ENCODE measurements around the gene IRAK2. TPM values are rescaled to one million over a fixed set of nuclear protein-coding genes. Genes with fewer than 3 reads are reported as not detected.
A peak's percentile ranks its signal among the peaks of the same experiment; 100 is the strongest.

The IRAK2 gene
- total and polyA plus RNA-seq, 7 donors = 1.1 to 6.1 (median 2.8) TPM

DNA sequence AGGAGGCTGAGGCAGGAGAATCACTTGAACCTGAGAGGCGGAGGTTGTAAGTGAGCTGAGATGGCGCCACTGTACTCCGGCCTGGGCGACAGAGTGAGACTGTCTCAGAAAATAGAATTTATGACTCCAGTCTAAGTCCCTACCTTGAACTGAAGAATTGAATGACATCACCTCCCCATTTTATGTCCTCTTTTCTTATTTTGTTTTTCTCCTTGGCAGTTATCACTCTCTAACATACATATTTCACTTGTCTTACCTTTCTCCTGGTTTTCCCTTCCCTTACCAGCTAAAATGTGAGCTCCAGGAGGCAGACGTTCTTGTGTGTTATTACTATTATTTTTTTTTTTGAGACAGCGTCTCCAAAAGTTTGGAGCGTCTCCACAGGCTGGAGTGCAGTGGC is 91.1 kb downstream of the IRAK2 start:
- intact Hi-C loops (cut with DNase I) = no loop called here
- H3K9me3 ChIP-seq = no peaks in the 10 kb centered on the region
- TF ChIP-seq, protein P1, sequence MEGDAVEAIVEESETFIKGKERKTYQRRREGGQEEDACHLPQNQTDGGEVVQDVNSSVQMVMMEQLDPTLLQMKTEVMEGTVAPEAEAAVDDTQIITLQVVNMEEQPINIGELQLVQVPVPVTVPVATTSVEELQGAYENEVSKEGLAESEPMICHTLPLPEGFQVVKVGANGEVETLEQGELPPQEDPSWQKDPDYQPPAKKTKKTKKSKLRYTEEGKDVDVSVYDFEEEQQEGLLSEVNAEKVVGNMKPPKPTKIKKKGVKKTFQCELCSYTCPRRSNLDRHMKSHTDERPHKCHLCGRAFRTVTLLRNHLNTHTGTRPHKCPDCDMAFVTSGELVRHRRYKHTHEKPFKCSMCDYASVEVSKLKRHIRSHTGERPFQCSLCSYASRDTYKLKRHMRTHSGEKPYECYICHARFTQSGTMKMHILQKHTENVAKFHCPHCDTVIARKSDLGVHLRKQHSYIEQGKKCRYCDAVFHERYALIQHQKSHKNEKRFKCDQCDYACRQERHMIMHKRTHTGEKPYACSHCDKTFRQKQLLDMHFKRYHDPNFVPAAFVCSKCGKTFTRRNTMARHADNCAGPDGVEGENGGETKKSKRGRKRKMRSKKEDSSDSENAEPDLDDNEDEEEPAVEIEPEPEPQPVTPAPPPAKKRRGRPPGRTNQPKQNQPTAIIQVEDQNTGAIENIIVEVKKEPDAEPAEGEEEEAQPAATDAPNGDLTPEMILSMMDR (IDR thresholded peaks at IDR 0.05) = no peak
- no peak for TF ChIP-seq POLR2A (IDR thresholded peaks at IDR 0.05)
- no peak for TF ChIP-seq POLR2AphosphoS5 (IDR thresholded peaks at IDR 0.05)
- TF ChIP-seq EP300 (IDR thresholded peaks at IDR 0.05) = no peak
- no peak overlapping the region for H3K4me3 ChIP-seq
- WGBS, 2 donors = 93 to 95% methylated on average over 7 of the region's 7 CpGs
- H3K27ac ChIP-seq = no peak overlapping the region
- H3K27me3 ChIP-seq = no peaks in the 10 kb centered on the region
- H3K4me1 ChIP-seq = peaks cover 0 to 16% (median 8%) of the 10 kb centered on the region in 4 donors
- peaks cover 7 to 71% (median 11%) of the 10 kb centered on the region in 4 donors for H3K36me3 ChIP-seq
- DNase-seq = no peak

DNA sequence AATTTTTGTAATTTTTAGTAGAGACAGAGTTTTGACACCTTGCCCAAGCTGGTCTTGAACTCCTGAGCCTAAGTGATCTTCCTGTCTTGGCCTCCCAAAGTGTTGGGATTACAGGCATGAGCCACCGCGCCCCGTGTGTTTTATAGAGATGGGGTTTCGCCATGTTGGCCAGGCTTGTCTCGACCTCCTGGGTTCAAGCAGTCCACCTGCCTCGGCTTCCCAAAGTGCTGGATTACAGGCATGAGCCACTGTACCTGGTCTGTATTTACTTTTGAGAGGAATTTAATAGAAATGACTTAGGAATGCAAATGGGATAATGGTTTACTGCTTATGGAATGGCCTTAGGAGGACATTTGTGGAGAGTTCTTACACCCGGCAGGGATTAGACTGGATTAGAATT is 94.3 kb downstream of the IRAK2 start:
- intact Hi-C loops (cut with DNase I) = no loop called here
- Histone ChIP-seq H3K27ac (no peak overlapping the region), H3K4me1 (peaks cover 0 to 13% (median 5%) of the 10 kb centered on the region in 4 donors), H3K4me3 (no peak overlapping the region), H3K27me3 (no peaks in the 10 kb centered on the region), H3K36me3 (peaks cover 5 to 60% (median 10%) of the 10 kb centered on the region in 4 donors), H3K9me3 (no peaks in the 10 kb centered on the region)
- 95 to 98% methylated on average over 7 of the region's 7 CpGs for WGBS, 2 donors
- no peak for TF ChIP-seq POLR2A (IDR thresholded peaks at IDR 0.05)
- TF ChIP-seq POLR2AphosphoS5 (IDR thresholded peaks at IDR 0.05) = no peak
- no peak for TF ChIP-seq EP300 (IDR thresholded peaks at IDR 0.05)
- TF ChIP-seq, protein P1 (IDR thresholded peaks at IDR 0.05) = no peak
- peak; percentile 30 for DNase-seq

DNA sequence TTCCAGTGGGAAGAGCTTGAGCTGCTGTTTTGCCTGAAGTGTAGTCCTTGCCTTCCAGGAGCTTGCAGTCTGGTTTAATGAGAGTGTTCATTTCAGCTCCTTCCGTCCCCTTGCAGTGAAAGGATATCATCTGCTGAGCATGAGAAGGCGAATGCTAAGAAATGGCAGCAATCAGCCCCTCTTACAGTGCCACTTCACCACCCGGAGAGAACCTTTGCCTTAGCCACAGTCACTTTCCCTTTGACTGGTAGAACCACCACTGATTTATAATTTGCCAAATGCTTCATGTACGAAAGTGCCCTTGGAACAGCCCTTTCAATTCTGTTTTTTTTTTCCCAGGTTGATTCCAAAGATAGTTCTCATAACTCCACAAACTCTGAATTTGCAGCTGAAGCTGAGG is 95.1 kb downstream of the IRAK2 start:
- TF ChIP-seq POLR2AphosphoS5 (IDR thresholded peaks at IDR 0.05) = no peak
- TF ChIP-seq, protein P1 (IDR thresholded peaks at IDR 0.05) = no peak
- no peak for TF ChIP-seq EP300 (IDR thresholded peaks at IDR 0.05)
- no peak for TF ChIP-seq POLR2A (IDR thresholded peaks at IDR 0.05)
- H3K27ac ChIP-seq = no peak overlapping the region
- H3K36me3 ChIP-seq = peaks cover 0 to 55% (median 9%) of the 10 kb centered on the region in 4 donors
- 88 to 92% methylated on average over 4 of the region's 4 CpGs for WGBS, 2 donors
- no peaks in the 10 kb centered on the region for H3K9me3 ChIP-seq
- H3K4me1 ChIP-seq = peaks cover 0 to 14% (median 8%) of the 10 kb centered on the region in 4 donors
- DNase-seq = peak; percentile 6
- intact Hi-C loops (cut with DNase I) = no loop called here
- no peak overlapping the region for H3K4me3 ChIP-seq
- H3K27me3 ChIP-seq = no peaks in the 10 kb centered on the region

DNA sequence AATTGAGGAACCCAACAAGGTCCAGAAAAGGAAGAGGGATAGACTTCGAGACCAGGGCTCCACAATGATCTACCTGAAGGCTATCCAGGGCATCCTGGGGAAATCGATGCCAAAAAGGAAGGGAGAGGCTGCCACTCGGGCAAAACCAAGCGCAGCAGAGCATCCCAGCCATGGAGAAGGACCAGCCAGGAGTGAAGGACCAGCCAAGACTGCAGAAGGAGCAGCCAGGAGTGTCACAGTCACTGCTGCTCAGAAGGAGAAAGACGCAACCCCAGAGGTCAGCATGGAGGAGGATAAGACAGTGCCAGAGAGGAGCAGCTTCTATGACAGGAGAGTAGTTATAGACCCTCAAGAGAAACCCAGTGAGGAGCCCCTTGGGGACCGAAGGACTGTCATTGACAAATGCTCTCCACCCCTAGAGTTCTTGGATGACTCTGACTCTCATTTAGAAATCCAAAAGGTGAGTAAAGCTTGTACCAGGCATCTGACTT is 95.5 kb downstream of the IRAK2 start:
- Histone ChIP-seq H3K4me1 (peaks cover 0 to 14% (median 8%) of the 10 kb centered on the region in 4 donors), H3K9me3 (no peaks in the 10 kb centered on the region), H3K36me3 (peaks cover 0 to 52% (median 9%) of the 10 kb centered on the region in 4 donors), H3K4me3 (no peak overlapping the region), H3K27ac (no peak overlapping the region), H3K27me3 (no peaks in the 10 kb centered on the region)
- WGBS, 2 donors = 94 to 97% methylated on average over 6 of the region's 6 CpGs
- TF ChIP-seq, protein P1 (IDR thresholded peaks at IDR 0.05) = no peak
- TF ChIP-seq POLR2A (IDR thresholded peaks at IDR 0.05) (no peak), EP300 (IDR thresholded peaks at IDR 0.05) (no peak), POLR2AphosphoS5 (IDR thresholded peaks at IDR 0.05) (no peak)
- intact Hi-C loops (cut with DNase I) = no loop called here
- peak; percentile 12 for DNase-seq

DNA sequence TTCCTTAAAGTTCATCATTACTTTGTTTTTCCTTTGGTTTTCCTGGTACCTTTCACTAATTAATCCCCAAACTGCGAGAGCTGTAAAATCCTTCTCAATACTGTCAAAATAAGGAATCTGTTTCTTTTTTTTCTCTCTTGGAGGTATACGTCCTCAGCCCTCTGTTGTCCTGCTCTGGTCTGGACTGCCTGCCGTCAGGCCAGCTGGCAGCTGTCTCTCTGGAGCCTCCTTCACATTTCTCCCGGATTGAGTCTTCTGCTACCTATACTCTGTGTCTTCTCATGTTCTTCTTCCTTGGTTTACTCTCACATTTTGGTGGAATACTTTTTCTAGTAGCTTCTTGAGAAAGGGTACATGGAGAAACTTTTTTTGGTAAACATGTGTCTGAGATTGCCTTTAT is 97.3 kb downstream of the IRAK2 start:
- no peak for TF ChIP-seq POLR2A (IDR thresholded peaks at IDR 0.05)
- TF ChIP-seq POLR2AphosphoS5 (IDR thresholded peaks at IDR 0.05) = no peak
- TF ChIP-seq EP300 (IDR thresholded peaks at IDR 0.05) = no peak
- TF ChIP-seq, protein P1 (IDR thresholded peaks at IDR 0.05) = no peak
- Histone ChIP-seq H3K4me3 (no peak overlapping the region), H3K27me3 (no peaks in the 10 kb centered on the region), H3K4me1 (peaks cover 0 to 14% (median 8%) of the 10 kb centered on the region in 4 donors), H3K9me3 (no peaks in the 10 kb centered on the region), H3K27ac (no peak overlapping the region), H3K36me3 (peaks cover 0 to 49% (median 6%) of the 10 kb centered on the region in 4 donors)
- intact Hi-C loops (cut with DNase I) = no loop called here
- 80 to 87% methylated on average over 4 of the region's 4 CpGs for WGBS, 2 donors
- peak; percentile 4 for DNase-seq
